Measurements from ENCODE around the gene NELL2.

- no peak for TF ChIP-seq POLR2AphosphoS5 (IDR thresholded peaks at IDR 0.05; ENCODE audit: insufficient read depth in 1 of 2, low read depth in 1 of 2)
- no peak for TF ChIP-seq POLR2A (IDR thresholded peaks at IDR 0.05)
Observed at GRCh38 chr12:44837114-44837755, 38.9 kb downstream of the NELL2 start.

Data from vagina (tissue), 2 donors.